ENCODE measurements around the gene LOXL3. TPM values are rescaled to one million over a fixed set of nuclear protein-coding genes. Genes with fewer than 3 reads are reported as not detected.
A peak's percentile ranks its signal among the peaks of the same experiment; 100 is the strongest.

LOXL3 gene
- total RNA-seq, 1 experiment from 2014 or later, result 5.8 TPM

- Histone ChIP-seq H3K27me3 (ENCODE audit: low read length) (no peaks in the 10 kb centered on the region), H3K79me2 (ENCODE audit: low read length) (peaks cover 10% of the 10 kb centered on the region), H3K4me1 (ENCODE audit: insufficient read depth, low read length) (peaks cover 12% of the 10 kb centered on the region; the same call in 1 of the 2 replicates), H3K9ac (ENCODE audit: low read length) (no peak overlapping the region), H3K4me2 (ENCODE audit: low read length) (no peak overlapping the region), H4K20me1 (ENCODE audit: low read length) (no peaks in the 10 kb centered on the region), H3K27ac (ENCODE audit: low read length) (no peak overlapping the region), H3K9me2 (replicated peaks; ENCODE audit: low read length) (no peaks in the 10 kb centered on the region), H3F3A (ENCODE audit: low read length, unreplicated experiment) (no peaks in the 10 kb centered on the region), H3K36me3 (ENCODE audit: low read depth, low read length) (no peaks in the 10 kb centered on the region), H2AFZ (ENCODE audit: low read length) (no peak overlapping the region), H3K4me3 (ENCODE audit: low read length) (no peak overlapping the region), H3K9me3 (ENCODE audit: low read length) (no peaks in the 10 kb centered on the region)
- ATAC-seq, result no peak
- CTCF ChIA-PET, result no interaction called here
- DNase-seq, result no peak
- no TSS peak for BruUV-seq (replicated peaks)
- intact Hi-C loops (cut with micrococcal nuclease), result no loop called here
- POLR2A ChIA-PET (ENCODE audit: unreplicated experiment), result no interaction called here
- TF ChIP-seq CTCF (conservative IDR thresholded peaks at IDR 0.05; ENCODE audit: low read depth, low read length) (no peak), EZH2 (IDR thresholded peaks at IDR 0.05; ENCODE audit: low read length, unreplicated experiment) (no peak), EZH2phosphoT487 (IDR thresholded peaks at IDR 0.05; ENCODE audit: borderline replicate concordance, low read length) (no peak)
These were observed 7.7 kb downstream of the LOXL3 start for GRCh38 chr2:74546004-74546403.

GRCh38 chr2:74544634-74545033 lies 9.1 kb downstream of the LOXL3 start:
- Histone ChIP-seq H3K4me3 (ENCODE audit: low read length) (no peak overlapping the region), H3K4me1 (ENCODE audit: insufficient read depth, low read length) (peaks cover 6% of the 10 kb centered on the region; the same call in 1 of the 2 replicates), H3F3A (ENCODE audit: low read length, unreplicated experiment) (no peaks in the 10 kb centered on the region), H3K27me3 (ENCODE audit: low read length) (no peaks in the 10 kb centered on the region), H4K20me1 (ENCODE audit: low read length) (no peaks in the 10 kb centered on the region), H3K27ac (ENCODE audit: low read length) (no peak overlapping the region), H3K9me2 (replicated peaks; ENCODE audit: low read length) (no peaks in the 10 kb centered on the region), H3K36me3 (ENCODE audit: low read depth, low read length) (no peaks in the 10 kb centered on the region), H3K9me3 (ENCODE audit: low read length) (no peaks in the 10 kb centered on the region), H3K4me2 (ENCODE audit: low read length) (no peak overlapping the region), H3K79me2 (ENCODE audit: low read length) (peaks cover 1% of the 10 kb centered on the region), H2AFZ (ENCODE audit: low read length) (no peak overlapping the region), H3K9ac (ENCODE audit: low read length) (no peak overlapping the region)
- intact Hi-C loops (cut with micrococcal nuclease), result no loop called here
- ChIA-PET CTCF (no interaction called here), POLR2A (ENCODE audit: unreplicated experiment) (no interaction called here)
- BruUV-seq (replicated peaks), result no TSS peak
- TF ChIP-seq EZH2phosphoT487 (IDR thresholded peaks at IDR 0.05; ENCODE audit: borderline replicate concordance, low read length), result no peak
- peak; percentile 47 for TF ChIP-seq CTCF (conservative IDR thresholded peaks at IDR 0.05; ENCODE audit: low read depth, low read length)
- DNase-seq, result peak; percentile 28
- peak; percentile 25; the same call in 1 of the 2 replicates for ATAC-seq

GRCh38 chr2:74542978-74543377 lies 10.8 kb downstream of the LOXL3 start:
- ATAC-seq, result no peak
- Histone ChIP-seq H3K4me2 (ENCODE audit: low read length) (no peak overlapping the region), H3K36me3 (ENCODE audit: low read depth, low read length) (no peaks in the 10 kb centered on the region), H3K27ac (ENCODE audit: low read length) (no peak overlapping the region), H3K27me3 (ENCODE audit: low read length) (no peaks in the 10 kb centered on the region), H3K79me2 (ENCODE audit: low read length) (no peaks in the 10 kb centered on the region), H4K20me1 (ENCODE audit: low read length) (no peaks in the 10 kb centered on the region), H3K9ac (ENCODE audit: low read length) (no peak overlapping the region), H2AFZ (ENCODE audit: low read length) (no peak overlapping the region), H3K4me3 (ENCODE audit: low read length) (no peak overlapping the region), H3K4me1 (ENCODE audit: insufficient read depth, low read length) (no peaks in the 10 kb centered on the region), H3F3A (ENCODE audit: low read length, unreplicated experiment) (no peaks in the 10 kb centered on the region), H3K9me3 (ENCODE audit: low read length) (no peaks in the 10 kb centered on the region), H3K9me2 (replicated peaks; ENCODE audit: low read length) (no peaks in the 10 kb centered on the region)
- no TSS peak for BruUV-seq (replicated peaks)
- ChIA-PET CTCF (no interaction called here), POLR2A (ENCODE audit: unreplicated experiment) (no interaction called here)
- TF ChIP-seq CTCF (conservative IDR thresholded peaks at IDR 0.05; ENCODE audit: low read depth, low read length), result no peak
- TF ChIP-seq EZH2 (IDR thresholded peaks at IDR 0.05; ENCODE audit: low read length, unreplicated experiment), result no peak
- no peak for TF ChIP-seq EZH2phosphoT487 (IDR thresholded peaks at IDR 0.05; ENCODE audit: borderline replicate concordance, low read length)
- no peak for DNase-seq
- intact Hi-C loops (cut with micrococcal nuclease), result no loop called here

All from PC-3 (cell line).